Ramos (cell line): ENCODE measurements around the gene PDIA3.

Source experiments
- in situ Hi-C: fragments of 300-500 bp; cut with MboI; formaldehyde crosslinking; loops from one replicate; pipeline ENCODE4 v1.14.3; 2022; ENCODE audit warnings: low sequenced_read_pairs; ENCODE audit not compliant: unreplicated experiment

The PDIA3 gene

DNA sequence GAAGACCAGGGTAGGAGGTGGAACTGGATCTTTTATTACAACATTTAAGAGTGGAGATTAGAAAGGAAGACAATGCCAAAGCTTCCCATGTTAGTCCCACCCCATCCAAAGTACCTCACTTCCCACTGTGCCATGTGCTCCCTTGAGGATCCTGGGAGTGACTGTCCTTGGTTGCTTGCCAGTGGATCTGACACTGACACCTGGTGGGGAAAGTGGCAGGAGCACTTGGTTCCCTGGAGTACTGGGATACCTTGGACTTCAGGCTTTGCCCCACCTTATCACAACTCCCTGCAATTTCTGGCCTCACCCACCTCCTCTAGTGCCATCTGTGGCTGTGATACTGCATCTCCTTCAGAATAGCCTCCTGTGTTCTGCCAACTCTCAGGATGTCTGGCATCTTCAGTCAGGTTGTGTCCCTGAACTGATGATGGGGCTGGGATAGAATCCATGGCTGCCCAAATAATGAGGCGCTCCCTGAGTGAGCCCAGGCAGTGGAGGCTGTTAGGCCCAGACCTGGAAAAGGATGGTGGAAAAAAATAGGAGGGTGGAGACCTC, 29.2 kb downstream of the PDIA3 start:
- in situ Hi-C loops = loop anchor here (25.0 kb wide), 1 partner anchor 937 kb away; the partner anchor contains the start of genes B2M and PATL2

DNA sequence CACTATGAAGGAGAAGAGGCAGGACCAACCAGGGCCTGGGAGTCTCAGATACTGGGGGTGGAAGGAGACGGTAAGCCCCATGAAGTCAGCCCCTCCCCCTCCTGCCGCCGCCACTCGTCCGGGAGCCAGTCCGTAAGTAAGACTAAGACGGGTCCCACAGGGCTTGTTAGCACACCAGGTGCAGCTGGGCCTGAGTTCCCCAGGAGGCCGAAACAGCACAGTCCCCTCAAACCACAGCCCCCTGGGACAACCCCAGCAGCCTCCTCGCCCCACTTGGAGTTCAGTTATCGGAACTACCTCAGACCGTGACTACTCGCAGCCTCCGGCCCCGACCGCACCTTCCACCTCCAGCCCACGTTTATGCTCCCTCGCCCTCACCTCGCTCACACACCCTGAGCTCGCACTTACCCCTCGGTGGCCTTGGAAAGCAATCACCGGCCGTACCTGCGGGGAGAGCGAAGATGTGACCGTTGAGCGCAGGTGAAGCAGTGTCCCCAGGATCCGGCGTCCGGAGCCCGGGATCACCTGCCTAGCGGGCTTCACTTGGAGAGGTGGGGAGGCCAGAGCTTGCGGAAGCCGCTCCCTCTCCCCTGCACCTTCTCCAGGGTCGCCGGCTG, 30.0 kb downstream of the PDIA3 start:
- in situ Hi-C loops = loop anchor here (25.0 kb wide), 1 partner anchor 936 kb away; the partner anchor contains the start of genes B2M and PATL2

- in situ Hi-C loops = loop anchor here (25.0 kb wide), 1 partner anchor 936 kb away; the partner anchor contains the start of genes B2M and PATL2
Observed at GRCh38 chr15:43776718-43777266, 30.6 kb downstream of the PDIA3 start, which contains the start of gene ELL3. ELL3 (minus strand) TSS chr15:43776966; CDS start chr15:43776901, 65 bp downstream.

- in situ Hi-C loops = loop anchor here (25.0 kb wide), 1 partner anchor 935 kb away; the partner anchor contains the start of genes B2M and PATL2
Observed at GRCh38 chr15:43777267-43777914, 31.2 kb downstream of the PDIA3 start.

DNA sequence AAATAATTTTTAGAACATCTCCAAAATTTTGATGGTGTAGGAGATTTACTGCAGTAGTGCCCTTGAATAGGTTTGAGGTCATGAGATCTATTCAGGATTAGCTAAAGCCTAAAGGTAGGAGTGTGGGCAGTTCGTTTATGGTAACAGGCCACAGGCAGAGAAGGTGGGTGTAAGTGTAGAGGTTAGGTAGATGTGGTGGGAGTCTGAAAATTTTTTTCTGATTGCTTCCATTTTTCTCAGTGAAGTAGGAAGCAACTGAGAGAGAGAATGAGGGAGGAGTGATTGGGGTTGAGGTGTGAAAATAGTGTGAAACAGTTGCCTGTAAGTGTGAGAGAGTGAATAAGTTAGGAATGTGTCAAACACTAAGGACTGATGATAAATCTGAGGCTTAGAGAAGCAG, 32.8 kb downstream of the PDIA3 start:
- in situ Hi-C loops = loop anchor here (25.0 kb wide), 1 partner anchor 933 kb away; the partner anchor contains the start of genes B2M and PATL2

GRCh38 chr15:43789409-43789808, 43.2 kb downstream of the PDIA3 start:
- in situ Hi-C loops = loop anchor here (25.0 kb wide), 1 partner anchor 923 kb away; the partner anchor contains the start of genes B2M and PATL2

GRCh38 chr15:43791993-43792760, 45.9 kb downstream of the PDIA3 start, which contains the start of gene SERF2:
SERF2 (plus strand) TSS chr15:43792320; CDS start chr15:43792377, 57 bp downstream.
- in situ Hi-C loops = loop anchor here (25.0 kb wide), 1 partner anchor 920 kb away; the partner anchor contains the start of genes B2M and PATL2

DNA sequence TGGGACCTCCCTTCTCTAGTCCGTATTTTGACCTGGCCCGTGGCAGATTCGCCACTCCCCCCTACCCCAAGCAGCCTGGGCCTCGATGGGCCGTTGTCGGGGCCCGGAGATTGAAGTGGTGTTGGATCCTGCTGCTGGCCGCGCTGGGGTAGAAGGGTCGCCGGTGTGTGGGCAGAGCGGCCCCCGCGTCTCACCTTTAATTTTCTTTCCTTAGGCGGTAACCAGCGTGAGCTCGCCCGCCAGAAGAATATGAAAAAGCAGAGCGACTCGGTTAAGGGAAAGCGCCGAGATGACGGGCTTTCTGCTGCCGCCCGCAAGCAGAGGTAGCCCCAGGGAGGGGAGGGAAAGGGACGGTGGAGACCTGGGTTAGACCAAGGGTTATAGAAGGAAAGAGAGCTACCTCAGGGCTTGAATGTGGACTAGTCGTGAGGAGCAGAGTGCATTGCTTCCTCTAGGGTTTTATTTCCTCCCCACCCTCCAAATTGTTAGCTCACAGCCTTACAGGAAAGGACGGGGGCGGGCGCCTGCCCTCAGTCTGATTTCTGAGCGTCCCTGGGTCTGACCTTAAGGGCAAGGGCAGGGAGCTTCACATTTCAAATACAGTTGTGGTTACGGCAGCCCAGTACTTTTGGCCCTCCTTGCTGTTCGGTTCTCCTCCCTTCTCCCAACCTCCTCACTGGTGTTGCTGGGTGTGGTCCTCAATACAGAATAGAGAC, 46.7 kb downstream of the PDIA3 start:
- in situ Hi-C loops = loop anchor here (25.0 kb wide), 1 partner anchor 919 kb away; the partner anchor contains the start of genes B2M and PATL2

GRCh38 chr15:43793647-43794046, 47.4 kb downstream of the PDIA3 start:
- in situ Hi-C loops = loop anchor here (25.0 kb wide), 1 partner anchor 919 kb away; the partner anchor contains the start of genes B2M and PATL2

DNA sequence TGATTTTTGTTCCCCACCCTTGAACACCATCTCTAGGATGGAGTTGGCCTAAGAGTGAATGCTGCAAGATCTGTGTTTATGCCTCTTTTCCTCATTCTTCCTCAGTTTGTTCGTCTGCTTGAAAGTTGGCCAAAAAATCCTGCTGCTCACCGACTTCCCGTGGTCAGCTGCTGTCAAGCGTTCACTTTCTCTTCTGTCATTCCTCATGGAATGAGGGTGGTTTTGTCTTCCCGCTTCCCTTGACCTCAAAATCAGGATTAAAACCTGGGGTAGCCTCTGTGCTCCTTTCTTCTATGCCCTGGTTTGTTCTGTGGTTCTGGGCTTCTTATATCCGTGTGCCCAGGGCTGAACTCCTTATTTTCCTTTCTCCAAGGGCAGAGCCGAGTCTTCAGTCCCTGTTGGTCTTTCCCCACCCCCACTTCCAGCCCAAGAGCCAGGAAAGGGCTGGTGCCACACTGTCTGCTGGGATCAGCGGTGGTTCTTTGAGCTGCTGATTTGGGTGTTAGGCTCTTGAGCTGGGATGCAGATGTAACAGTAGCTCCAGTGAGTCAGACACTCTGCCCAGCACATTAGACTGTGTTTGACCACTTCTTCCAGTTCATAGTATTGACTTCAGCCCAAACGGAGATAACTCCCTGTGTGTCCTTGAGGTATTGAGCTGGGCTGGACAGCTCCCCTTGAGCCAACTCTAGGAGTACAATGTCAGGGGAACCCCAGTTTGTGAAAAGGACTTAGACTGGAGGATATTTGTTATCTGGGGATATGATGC, 48.2 kb downstream of the PDIA3 start:
- in situ Hi-C loops = loop anchor here (25.0 kb wide), 1 partner anchor 918 kb away; the partner anchor contains the start of genes B2M and PATL2

DNA sequence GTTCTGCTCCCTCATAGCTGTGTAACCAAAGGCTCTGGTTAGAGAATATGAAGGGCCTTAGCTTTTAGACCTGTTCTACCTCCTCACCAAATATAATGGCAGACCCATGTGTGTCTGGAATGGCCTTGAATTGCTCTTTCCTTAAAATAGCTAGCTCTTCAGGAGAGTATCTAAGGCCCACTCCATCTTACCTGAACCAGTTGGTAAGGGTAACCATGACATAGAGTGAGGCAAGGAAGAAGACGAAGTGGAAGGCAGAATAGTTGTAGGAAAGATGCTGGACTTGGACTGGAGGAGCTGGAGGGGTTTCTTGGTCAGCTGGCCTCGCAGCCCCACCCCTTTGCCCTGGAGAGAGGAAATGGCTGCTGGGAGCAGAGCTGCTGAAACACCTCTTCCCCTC, 49.0 kb downstream of the PDIA3 start:
- in situ Hi-C loops = loop anchor here (25.0 kb wide), 1 partner anchor 917 kb away; the partner anchor contains the start of genes B2M and PATL2

GRCh38 chr15:43795997-43796396, 49.8 kb downstream of the PDIA3 start:
- in situ Hi-C loops = loop anchor here (25.0 kb wide), 1 partner anchor 916 kb away; the partner anchor contains the start of genes B2M and PATL2

- in situ Hi-C loops = loop anchor here (25.0 kb wide), 1 partner anchor 916 kb away; the partner anchor contains the start of genes B2M and PATL2
Observed at GRCh38 chr15:43796566-43796965, 50.3 kb downstream of the PDIA3 start.

DNA sequence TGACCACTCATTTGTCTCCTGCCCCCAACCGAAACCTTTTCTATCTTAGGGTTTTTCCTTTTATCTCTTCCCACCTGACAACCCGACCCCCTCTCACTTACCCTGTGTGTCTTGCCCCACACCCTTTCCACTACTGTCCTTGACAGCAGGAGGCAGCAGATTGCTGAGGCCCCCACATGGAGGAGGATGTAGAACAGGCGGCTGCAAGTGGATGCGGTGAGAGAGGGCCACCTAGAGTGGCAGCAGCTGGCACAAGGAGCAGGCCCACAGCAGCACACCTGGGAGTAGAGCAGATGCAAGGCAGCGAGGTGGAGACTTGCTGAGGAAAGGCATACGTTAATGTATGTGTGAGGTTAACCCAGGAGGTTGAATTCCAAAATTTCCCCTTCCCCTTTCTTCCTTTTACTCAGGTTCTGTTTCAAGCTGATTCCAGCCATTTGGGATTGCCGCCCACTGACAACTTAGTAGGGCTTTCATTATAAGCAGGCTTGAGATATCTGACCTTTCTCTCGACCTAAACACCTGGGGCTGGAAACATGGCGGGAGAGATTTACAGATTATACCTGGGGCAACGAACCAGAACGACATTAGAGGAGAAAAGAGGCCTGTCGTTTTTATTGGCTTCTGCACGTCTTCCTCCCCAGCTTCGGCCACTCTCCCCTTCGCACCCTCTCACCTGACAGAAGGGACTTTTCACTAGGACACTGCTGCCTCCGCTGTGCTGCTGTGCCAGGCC, 53.1 kb downstream of the PDIA3 start:
- in situ Hi-C loops = loop anchor here (25.0 kb wide), 1 partner anchor 913 kb away; the partner anchor contains the start of genes B2M and PATL2

DNA sequence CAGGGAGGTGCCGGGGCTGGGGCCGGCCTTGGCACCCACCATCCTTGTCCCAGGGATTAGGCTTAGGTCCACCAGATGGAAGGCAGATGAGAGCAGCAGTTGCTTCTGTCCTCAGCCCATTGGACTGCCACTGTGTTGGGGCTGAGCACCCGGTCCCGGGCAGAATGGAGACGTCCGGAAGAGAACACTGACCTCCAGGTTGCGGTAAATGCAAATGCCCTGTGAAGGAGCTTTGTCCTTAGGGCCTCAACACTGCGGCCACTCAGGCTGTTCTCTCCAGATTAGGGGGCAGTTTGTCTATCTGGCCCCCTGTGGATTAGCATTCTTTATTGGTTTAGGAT, 53.7 kb downstream of the PDIA3 start, which contains the start of gene SERINC4:
Gene SERINC4, minus strand, starts transcription at position 276 of the 341 bp plus-strand sequence. Its CDS starts 234 bp downstream, at position 42.
- in situ Hi-C loops = loop anchor here (10.0 to 25.0 kb wide), 2 partner anchors 55 to 912 kb away; partner anchors contain the start of genes B2M, PATL2 and PDIA3

- in situ Hi-C loops = loop anchor here (10.0 kb wide), 1 partner anchor 56 kb away; the partner anchor contains the start of gene PDIA3
Observed at GRCh38 chr15:43800286-43801141, 54.3 kb downstream of the PDIA3 start, which contains the start of gene HYPK. HYPK (plus strand) TSS chr15:43800599; CDS start chr15:43800623, 24 bp downstream.
